Kidney epithelial cell (primary cell): ENCODE measurements around the gene EXOSC3. TPM values are rescaled to one million over a fixed set of nuclear protein-coding genes. Genes with fewer than 3 reads are reported as not detected.
A peak's percentile ranks its signal among the peaks of the same experiment; 100 is the strongest.
"Not testable (repeated sequence)": the region's sequence is repeated elsewhere in the genome, so short reads cannot be mapped to it uniquely, and the experiment has no call there.

Source experiments
- DNase-seq: peaks from one replicate; pipeline ENCODE4 v3.0.0-alpha.2; 2010; ENCODE audit warnings: low read depth
- H3K27me3 ChIP-seq: 2 replicates; pipeline ENCODE4 v1.6.0; 2011; ENCODE audit warnings: low read length; ENCODE audit not compliant: control insufficient read depth, insufficient read depth
- H3K36me3 ChIP-seq: 2 replicates; pipeline ENCODE4 v1.5.1; 2011; ENCODE audit warnings: low read length; ENCODE audit not compliant: control insufficient read depth, insufficient read depth
- H3K4me3 ChIP-seq: 2 replicates; pipeline ENCODE4 v1.5.1; 2011; ENCODE audit warnings: low read depth, mild to moderate bottlenecking, control low read depth, low read length
- total RNA-seq: library from RNA; depleted of rRNA; stranded (reverse); fragments of >200 nt; gene quantifications from 2 replicates; pipeline ENCODE4 v1.2.3, GENCODE V29; 2015
- TF ChIP-seq, protein P1 (sequence below): IDR thresholded peaks from 2 replicates; pipeline ENCODE4 v1.5.1; 2011; ENCODE audit warnings: mild to moderate bottlenecking, moderate library complexity, low read length, control low read depth, inconsistent platforms; ENCODE audit not compliant: insufficient read depth, poor library complexity, severe bottlenecking

EXOSC3 gene
- total RNA-seq, 1 donor from 2014 or later = 27.6 TPM

DNA sequence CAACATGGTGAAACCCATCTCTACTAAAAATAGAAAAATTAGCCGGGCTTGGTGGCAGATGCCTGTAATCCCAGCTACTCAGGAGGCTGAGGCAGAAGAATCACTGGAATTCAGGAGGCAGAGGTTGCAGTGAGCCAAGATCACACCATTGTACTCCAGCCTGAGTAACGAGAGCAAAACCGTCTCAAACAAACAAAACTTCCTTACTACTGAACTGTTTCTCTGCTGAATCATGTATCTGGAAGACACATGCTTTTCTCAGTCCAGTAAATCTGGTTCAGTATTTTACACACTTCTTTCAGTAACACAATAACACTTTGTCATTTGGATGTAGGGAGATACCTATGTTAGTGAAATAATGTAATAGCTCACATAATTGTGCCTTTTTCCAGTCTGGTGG lies 23.4 kb downstream of the EXOSC3 start:
- Histone ChIP-seq H3K4me3 (no peak overlapping the region), H3K36me3 (no peaks in the 10 kb centered on the region), H3K27me3 (no peaks in the 10 kb centered on the region)
- TF ChIP-seq, protein P1, sequence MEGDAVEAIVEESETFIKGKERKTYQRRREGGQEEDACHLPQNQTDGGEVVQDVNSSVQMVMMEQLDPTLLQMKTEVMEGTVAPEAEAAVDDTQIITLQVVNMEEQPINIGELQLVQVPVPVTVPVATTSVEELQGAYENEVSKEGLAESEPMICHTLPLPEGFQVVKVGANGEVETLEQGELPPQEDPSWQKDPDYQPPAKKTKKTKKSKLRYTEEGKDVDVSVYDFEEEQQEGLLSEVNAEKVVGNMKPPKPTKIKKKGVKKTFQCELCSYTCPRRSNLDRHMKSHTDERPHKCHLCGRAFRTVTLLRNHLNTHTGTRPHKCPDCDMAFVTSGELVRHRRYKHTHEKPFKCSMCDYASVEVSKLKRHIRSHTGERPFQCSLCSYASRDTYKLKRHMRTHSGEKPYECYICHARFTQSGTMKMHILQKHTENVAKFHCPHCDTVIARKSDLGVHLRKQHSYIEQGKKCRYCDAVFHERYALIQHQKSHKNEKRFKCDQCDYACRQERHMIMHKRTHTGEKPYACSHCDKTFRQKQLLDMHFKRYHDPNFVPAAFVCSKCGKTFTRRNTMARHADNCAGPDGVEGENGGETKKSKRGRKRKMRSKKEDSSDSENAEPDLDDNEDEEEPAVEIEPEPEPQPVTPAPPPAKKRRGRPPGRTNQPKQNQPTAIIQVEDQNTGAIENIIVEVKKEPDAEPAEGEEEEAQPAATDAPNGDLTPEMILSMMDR = no peak
- no peak for DNase-seq

DNA sequence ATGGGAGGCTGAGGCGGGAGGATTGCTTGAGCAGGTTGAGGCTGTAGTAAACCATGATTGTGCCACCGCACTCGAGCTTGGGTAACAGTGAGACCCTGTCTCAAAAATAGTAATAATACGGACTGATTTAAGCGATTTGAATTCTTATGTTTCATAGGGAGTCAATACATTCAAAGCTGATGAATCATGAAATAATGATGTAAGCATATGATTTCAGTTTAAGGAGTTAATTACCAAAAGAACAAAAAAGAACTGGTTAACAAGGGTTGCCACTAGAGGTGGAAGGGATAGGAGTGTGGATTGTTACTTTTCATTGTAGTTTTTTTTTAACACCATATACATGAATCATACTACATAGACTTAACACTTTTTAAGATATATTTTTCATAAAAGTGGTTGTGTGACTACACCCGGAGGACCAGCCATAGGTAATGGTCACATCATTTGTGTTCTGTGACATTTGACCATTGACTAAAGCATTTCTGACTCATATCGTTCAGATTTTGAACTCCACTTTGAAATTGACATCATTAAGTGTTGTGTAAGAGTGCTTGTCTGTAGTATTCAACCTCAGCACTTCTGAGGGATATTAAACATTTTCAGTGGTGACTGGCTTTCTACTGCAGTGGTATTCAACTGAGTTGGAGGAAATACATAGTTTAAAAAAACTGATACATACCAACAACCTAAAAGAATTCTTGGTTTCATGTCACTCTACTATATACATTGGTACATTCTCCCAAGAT lies 24.3 kb downstream of the EXOSC3 start:
- TF ChIP-seq, protein P1 = no peak

DNA sequence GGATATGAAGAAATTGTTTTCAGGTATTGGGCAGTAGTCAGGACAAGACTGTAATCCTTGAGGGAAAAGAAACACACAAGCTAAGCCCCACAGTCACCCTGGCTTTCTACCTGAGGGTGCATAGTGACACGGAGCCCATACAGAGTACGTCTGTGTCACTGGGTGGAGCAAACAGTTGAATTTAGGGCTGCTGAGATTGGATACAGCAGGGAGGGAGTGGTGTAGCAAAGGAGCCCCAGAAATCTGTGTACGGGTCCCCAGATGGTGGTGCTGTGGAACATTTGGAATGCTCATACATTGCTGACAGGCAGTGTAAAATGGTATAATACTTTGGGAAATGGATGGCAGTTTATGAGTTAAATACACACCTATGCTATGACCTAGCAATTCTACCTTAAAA lies 26.1 kb downstream of the EXOSC3 start:
- H3K36me3 ChIP-seq = no peaks in the 10 kb centered on the region
- H3K4me3 ChIP-seq = no peak overlapping the region
- TF ChIP-seq, protein P1 = no peak
- H3K27me3 ChIP-seq = no peaks in the 10 kb centered on the region
- DNase-seq = no peak

More for the DNA sequence above, 24.3 kb downstream of the EXOSC3 start:
- H3K4me3 ChIP-seq = no peak overlapping the region
- H3K36me3 ChIP-seq = no peaks in the 10 kb centered on the region
- H3K27me3 ChIP-seq = no peaks in the 10 kb centered on the region
- peak; percentile 18 for DNase-seq

DNA sequence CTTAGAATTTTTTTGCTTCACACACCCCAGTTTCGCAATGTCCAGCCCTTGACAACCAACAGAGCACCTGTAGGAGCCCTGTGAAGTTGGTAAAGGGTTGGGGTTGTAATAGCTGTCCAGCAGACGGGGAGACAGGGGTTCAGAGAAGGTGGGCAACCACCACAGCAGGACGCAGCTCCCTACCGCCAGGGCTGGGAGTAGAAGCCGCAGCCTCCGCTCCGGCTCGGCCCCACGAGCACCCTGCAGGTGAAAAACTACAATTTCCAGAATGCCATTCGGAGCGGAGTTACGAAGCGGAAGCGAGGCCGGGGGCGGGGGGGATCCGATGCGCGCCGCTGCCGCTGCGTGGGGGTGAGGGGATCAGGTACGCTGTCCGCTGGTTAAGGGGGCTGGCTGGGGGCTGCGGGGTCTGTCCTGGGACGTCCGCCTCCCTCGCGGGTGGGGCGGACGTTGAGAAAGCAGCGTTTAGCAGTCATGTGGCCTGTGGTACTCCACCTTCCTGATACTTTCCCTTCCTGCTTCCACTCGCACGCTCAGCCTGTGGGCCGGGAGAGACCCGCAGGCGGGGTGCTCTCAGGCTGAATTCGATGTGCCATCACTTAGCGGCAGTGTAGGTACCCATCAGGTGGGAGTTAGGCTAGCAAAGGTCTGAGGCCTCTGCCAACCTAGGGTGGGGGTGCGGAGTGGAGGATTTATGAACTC lies 31.2 kb downstream of the EXOSC3 start, which contains the start of gene TRMT10B:
Gene TRMT10B (plus strand): TSS at position 317 of the 702 bp plus-strand sequence. CDS start 8,127 bp downstream, outside the sequence.
- TF ChIP-seq, protein P1 = no peak
- no peaks in the 10 kb centered on the region for H3K27me3 ChIP-seq
- H3K36me3 ChIP-seq = no peaks in the 10 kb centered on the region
- peak; percentile 34 for DNase-seq
- H3K4me3 ChIP-seq = peak within 1 kb of the TSS; percentile 56

DNA sequence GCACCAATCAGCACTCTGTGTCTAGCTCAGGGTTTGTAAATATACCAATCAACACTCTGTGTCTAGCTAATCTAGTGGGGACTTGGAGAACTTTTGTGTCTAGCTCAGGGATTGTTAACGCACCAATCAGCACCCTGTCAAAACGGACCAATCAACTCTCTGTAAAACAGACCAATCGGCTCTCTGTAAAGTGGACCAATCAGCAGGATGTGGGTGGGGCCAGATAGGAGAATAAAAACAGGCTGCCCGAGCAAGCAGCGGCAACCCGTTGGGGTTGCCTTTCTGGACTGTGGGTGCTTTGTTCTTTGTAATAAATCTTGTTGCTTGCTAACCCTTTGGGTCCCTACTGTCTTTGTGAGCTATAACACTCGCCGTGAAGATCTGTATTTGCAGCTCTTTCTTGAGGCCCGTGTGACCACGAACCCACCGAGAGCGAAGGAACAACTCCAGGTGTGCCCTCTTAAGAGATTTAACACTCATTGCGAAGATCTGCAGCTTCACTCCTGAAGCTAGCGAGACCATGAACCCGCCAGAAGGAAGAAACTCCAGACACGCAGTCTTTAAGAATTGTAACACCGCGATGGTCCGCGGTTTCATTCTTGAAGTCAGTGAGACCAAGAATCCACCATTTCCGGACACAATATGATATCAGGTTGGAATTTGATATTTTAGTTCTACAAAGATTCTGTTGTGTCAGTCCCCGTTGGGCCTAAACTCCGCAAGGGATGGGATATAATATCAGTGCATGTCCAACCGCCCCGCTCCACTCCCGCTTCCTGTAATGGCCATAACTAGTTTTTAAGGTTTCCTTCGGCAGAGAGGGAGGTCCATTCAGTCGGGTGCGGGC lies 32.0 kb downstream of the EXOSC3 start:
- H3K27me3 ChIP-seq = no peaks in the 10 kb centered on the region
- TF ChIP-seq, protein P1 = no peak
- H3K36me3 ChIP-seq = no peaks in the 10 kb centered on the region
- peak overlapping the region; percentile 56 for H3K4me3 ChIP-seq
- no peak for DNase-seq

DNA sequence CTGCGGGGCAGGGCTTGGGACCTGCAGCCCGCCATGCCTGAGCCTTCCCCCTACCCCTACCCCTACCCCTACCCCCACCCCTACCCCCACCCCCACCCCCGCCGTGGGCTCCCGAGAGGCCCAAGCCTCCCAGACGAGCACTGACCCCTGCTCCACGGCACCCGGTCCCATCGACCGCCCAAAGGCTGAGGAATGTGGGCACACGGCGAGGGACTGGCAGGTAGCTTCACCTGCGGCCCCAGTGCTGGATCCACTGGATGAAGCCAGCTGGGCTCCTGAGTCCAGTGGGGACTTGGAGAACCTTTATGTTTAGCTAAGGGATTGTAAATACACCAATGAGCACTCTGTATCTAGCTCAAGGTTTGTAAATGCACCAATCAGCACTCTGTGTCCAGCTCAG lies 32.8 kb downstream of the EXOSC3 start:
- not testable (repeated sequence) for H3K27me3 ChIP-seq, H3K36me3 ChIP-seq, DNase-seq, H3K4me3 ChIP-seq

DNA sequence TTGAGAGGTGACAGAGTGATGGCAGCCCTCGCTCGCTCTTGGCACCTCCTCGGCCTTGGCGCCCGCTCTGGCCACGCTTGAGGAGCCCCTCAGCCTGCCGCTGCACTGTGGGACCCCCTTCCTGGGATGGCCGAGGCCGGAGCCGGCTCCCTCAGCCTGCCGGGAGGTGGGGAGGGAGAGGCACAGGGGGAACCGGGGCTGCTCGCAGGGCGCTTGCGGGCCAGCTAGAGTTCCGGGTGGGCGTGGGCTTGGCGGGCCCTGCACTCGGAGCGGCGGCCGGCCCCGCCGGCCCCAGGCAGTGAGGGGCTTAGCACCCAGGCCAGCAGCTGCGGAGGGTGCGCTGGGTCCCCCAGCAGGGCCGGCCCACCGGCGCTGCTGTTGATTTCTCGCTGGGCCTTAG lies 33.2 kb downstream of the EXOSC3 start:
- H3K36me3 ChIP-seq, H3K4me3 ChIP-seq, H3K27me3 ChIP-seq, DNase-seq: not testable (repeated sequence)
